Astrocyte (in vitro differentiated cells and primary cell): ENCODE measurements around the gene HOXD11. TPM values are rescaled to one million over a fixed set of nuclear protein-coding genes. Genes with fewer than 3 reads are reported as not detected.
A peak's percentile ranks its signal among the peaks of the same experiment; 100 is the strongest.

Experiments used
- DNase-seq: peaks from one replicate; pipeline ENCODE4 v3.0.0-alpha.2; 2010; ENCODE audit warnings: low read depth
- FAIRE-seq: peaks from 2 replicates; lab custom pipeline; 2011; peaks lifted over from hg19 to GRCh38; lab: Jason Lieb, UNC
- H2AFZ ChIP-seq: 2 replicates; pipeline ENCODE4 v1.6.0; 2012; ENCODE audit warnings: low read depth, low read length, inconsistent platforms
- H3K27ac ChIP-seq: 2 replicates; pipeline ENCODE4 v1.5.1; 2011; ENCODE audit warnings: low read depth, low read length, inconsistent platforms
- H3K27me3 ChIP-seq: 2 replicates; pipeline ENCODE4 v1.6.0; 2011; ENCODE audit warnings: low read length, inconsistent platforms; ENCODE audit not compliant: insufficient read depth
- H3K36me3 ChIP-seq: 2 replicates; pipeline ENCODE4 v1.5.1; 2011; ENCODE audit warnings: low read length, inconsistent platforms; ENCODE audit not compliant: insufficient read depth
- H3K4me1 ChIP-seq: 2 replicates; pipeline ENCODE4 v1.5.1; 2011; ENCODE audit warnings: low read length, inconsistent platforms; ENCODE audit not compliant: insufficient read depth
- H3K4me2 ChIP-seq: 2 replicates; pipeline ENCODE4 v1.6.0; 2012; ENCODE audit warnings: low read length, inconsistent platforms
- H3K4me3 ChIP-seq: 2 replicates; pipeline ENCODE4 v1.5.1; 2011; ENCODE audit warnings: low read depth, mild to moderate bottlenecking, low read length, inconsistent platforms; ENCODE audit not compliant: insufficient read depth
- H3K79me2 ChIP-seq: 2 replicates; pipeline ENCODE4 v1.6.0; 2012; ENCODE audit warnings: mild to moderate bottlenecking, low read length, inconsistent platforms; ENCODE audit not compliant: insufficient read depth
- H3K9ac ChIP-seq: 2 replicates; pipeline ENCODE4 v1.6.0; 2012; ENCODE audit warnings: mild to moderate bottlenecking, low read length, inconsistent platforms
- H3K9me3 ChIP-seq: 2 replicates; pipeline ENCODE4 v1.5.1; 2012; ENCODE audit warnings: low read depth, mild to moderate bottlenecking, low read length, inconsistent platforms; ENCODE audit not compliant: insufficient read depth
- H4K20me1 ChIP-seq: 2 replicates; pipeline ENCODE4 v1.6.0; 2012; ENCODE audit warnings: low read length, inconsistent platforms; ENCODE audit not compliant: insufficient read depth
- H3K27ac Mint-ChIP-seq: one replicate; pipeline ENCODE4 v1.8.0; 2021; ENCODE audit warnings: mild to moderate bottlenecking, mixed read lengths; ENCODE audit not compliant: unreplicated experiment
- H3K27me3 Mint-ChIP-seq: one replicate; pipeline ENCODE4 v1.8.0; 2021; ENCODE audit warnings: low read depth, mixed read lengths; ENCODE audit not compliant: unreplicated experiment
- H3K36me3 Mint-ChIP-seq: one replicate; pipeline ENCODE4 v1.8.0; 2021; ENCODE audit warnings: low read depth, mixed read lengths; ENCODE audit not compliant: unreplicated experiment
- H3K4me1 Mint-ChIP-seq: one replicate; pipeline ENCODE4 v1.8.0; 2021; ENCODE audit warnings: low read depth, mixed read lengths; ENCODE audit not compliant: unreplicated experiment
- H3K4me3 Mint-ChIP-seq: one replicate; pipeline ENCODE4 v1.8.0; 2021; ENCODE audit warnings: mild to moderate bottlenecking, moderate library complexity, mixed read lengths; ENCODE audit not compliant: unreplicated experiment
- H3K9me3 Mint-ChIP-seq: one replicate; pipeline ENCODE4 v1.8.0; 2021; ENCODE audit warnings: mild to moderate bottlenecking, mixed read lengths; ENCODE audit not compliant: unreplicated experiment
- EZH2 ChIP-seq: IDR thresholded peaks from 2 replicates; pipeline ENCODE4 v1.6.1; 2012; ENCODE audit warnings: mild to moderate bottlenecking, low read length, inconsistent platforms; ENCODE audit not compliant: insufficient read depth
- total RNA-seq: library from RNA; stranded (reverse); gene quantifications from 2 replicates; pipeline ENCODE4 v1.2.1, GENCODE V29; 2021
- TF ChIP-seq, protein P1 (sequence below): IDR thresholded peaks from 2 replicates; pipeline ENCODE4 v1.5.1; 2011; ENCODE audit warnings: low read depth, mild to moderate bottlenecking, inconsistent platforms, low read length, moderate library complexity; ENCODE audit not compliant: insufficient read depth

The HOXD11 gene
- total RNA-seq, 1 donor from 2014 or later, result not detected

DNA sequence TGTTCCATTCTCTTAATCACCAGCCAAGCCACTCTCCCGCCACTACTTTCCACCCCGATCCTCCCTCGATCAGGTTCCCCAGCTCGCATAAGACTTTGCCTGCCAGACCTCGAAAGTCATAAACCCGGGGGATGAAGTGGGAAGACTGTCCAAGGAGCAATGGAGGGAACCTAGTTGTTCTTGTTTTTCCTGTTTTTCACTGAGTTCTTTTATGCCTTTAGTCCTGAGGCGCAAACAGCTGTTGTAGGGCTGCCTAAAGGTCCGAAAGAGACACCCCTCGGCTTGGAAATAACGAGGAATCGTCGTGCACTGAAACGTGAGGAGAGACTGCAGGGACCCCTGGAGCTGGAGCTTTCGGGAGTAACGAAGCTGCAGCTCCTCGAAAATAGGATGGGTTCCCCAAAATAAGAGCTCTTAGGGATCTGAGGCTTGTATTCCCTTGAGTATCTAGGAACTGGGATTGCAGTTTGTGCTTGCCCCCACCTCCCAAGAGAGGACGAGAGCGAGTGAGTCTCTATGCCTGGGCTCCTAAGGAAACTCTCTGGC, 9.2 kb upstream of the HOXD11 start:
- H3K27ac Mint-ChIP-seq, result peak overlapping the region; percentile 66
- Histone ChIP-seq H3K9ac (no peak overlapping the region), H3K27me3 (peaks cover 100% of the 10 kb centered on the region), H3K4me3 (no peak overlapping the region), H2AFZ (no peak overlapping the region), H3K4me2 (peak overlapping the region; percentile 76), H3K79me2 (no peaks in the 10 kb centered on the region), H4K20me1 (peaks cover 5% of the 10 kb centered on the region), H3K27ac (no peak overlapping the region), H3K36me3 (no peaks in the 10 kb centered on the region), H3K9me3 (peaks cover 21% of the 10 kb centered on the region), H3K4me1 (peaks cover 7% of the 10 kb centered on the region)
- peak overlapping the region; percentile 74 for H3K4me3 Mint-ChIP-seq
- H3K27me3 Mint-ChIP-seq, result peaks cover 92% of the 10 kb centered on the region
- peaks cover 4% of the 10 kb centered on the region for H3K4me1 Mint-ChIP-seq
- DNase-seq, result no peak
- TF ChIP-seq, protein P1, sequence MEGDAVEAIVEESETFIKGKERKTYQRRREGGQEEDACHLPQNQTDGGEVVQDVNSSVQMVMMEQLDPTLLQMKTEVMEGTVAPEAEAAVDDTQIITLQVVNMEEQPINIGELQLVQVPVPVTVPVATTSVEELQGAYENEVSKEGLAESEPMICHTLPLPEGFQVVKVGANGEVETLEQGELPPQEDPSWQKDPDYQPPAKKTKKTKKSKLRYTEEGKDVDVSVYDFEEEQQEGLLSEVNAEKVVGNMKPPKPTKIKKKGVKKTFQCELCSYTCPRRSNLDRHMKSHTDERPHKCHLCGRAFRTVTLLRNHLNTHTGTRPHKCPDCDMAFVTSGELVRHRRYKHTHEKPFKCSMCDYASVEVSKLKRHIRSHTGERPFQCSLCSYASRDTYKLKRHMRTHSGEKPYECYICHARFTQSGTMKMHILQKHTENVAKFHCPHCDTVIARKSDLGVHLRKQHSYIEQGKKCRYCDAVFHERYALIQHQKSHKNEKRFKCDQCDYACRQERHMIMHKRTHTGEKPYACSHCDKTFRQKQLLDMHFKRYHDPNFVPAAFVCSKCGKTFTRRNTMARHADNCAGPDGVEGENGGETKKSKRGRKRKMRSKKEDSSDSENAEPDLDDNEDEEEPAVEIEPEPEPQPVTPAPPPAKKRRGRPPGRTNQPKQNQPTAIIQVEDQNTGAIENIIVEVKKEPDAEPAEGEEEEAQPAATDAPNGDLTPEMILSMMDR, result no peak
- peak; percentile 63 for TF ChIP-seq EZH2
- peaks cover 27% of the 10 kb centered on the region for H3K9me3 Mint-ChIP-seq
- peaks cover 3% of the 10 kb centered on the region for H3K36me3 Mint-ChIP-seq
- no peak for FAIRE-seq

DNA sequence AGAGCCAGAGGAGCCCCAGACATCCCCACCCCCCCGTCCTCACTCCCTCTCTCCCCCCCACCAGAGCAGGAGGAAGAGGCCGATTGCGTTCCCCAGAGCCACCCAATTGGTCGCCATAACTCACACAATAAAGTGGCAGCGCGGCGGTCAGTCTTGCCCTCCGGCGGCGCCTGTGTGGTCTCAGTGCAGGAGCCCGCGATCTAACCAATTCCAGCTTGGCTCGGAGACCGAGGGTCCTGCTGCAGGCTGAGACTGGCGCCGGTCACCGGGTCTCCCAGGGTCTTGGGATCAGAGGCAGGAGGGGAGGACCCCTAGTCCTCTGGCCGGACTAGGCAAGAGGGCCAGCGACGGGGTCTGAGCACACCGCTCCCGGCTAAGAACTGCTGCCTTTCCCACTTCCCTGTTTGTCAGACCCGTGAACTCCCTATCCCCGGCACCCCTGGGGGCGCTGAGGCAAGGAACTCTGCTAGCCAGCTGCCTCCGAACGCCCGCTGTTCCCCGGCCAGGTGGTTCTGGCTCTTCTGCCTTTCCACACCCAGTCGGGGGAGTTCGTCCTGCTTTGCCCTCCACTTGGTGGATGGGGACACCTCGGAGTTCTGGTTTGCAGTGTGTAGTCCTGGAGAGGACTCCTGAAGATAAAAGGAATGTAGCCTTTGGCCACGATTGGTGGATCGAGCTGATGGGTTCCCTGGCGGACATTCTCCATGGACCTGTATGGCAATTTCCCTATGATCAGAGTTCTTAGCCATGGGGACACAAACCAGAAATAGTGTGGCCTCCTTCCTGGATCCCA, 8.5 kb upstream of the HOXD11 start:
- TF ChIP-seq EZH2, result no peak
- TF ChIP-seq, protein P1, result no peak

More for the DNA sequence above, 8.5 kb upstream of the HOXD11 start:
- Histone ChIP-seq H3K4me3 (no peak overlapping the region), H3K9me3 (peaks cover 21% of the 10 kb centered on the region), H3K27ac (no peak overlapping the region), H3K79me2 (no peaks in the 10 kb centered on the region), H3K27me3 (peaks cover 100% of the 10 kb centered on the region), H2AFZ (no peak overlapping the region), H4K20me1 (peaks cover 5% of the 10 kb centered on the region), H3K4me2 (no peak overlapping the region), H3K36me3 (no peaks in the 10 kb centered on the region), H3K4me1 (peaks cover 7% of the 10 kb centered on the region), H3K9ac (no peak overlapping the region)
- H3K9me3 Mint-ChIP-seq, result peaks cover 25% of the 10 kb centered on the region
- DNase-seq, result no peak
- H3K27ac Mint-ChIP-seq, result peak overlapping the region; percentile 69
- no peak overlapping the region for H3K4me3 Mint-ChIP-seq
- H3K36me3 Mint-ChIP-seq, result peaks cover 3% of the 10 kb centered on the region
- H3K4me1 Mint-ChIP-seq, result peaks cover 4% of the 10 kb centered on the region
- H3K27me3 Mint-ChIP-seq, result peaks cover 92% of the 10 kb centered on the region
- FAIRE-seq, result no peak
